GM23248 (cell line): ENCODE results near the gene TARS3. TPM values are rescaled to one million over a fixed set of nuclear protein-coding genes. Genes with fewer than 3 reads are reported as not detected.

Source experiments
- DNase-seq: peaks from one replicate; pipeline ENCODE4 v3.0.0-alpha.2; 2015
- H2AFZ ChIP-seq: fragments of 200-600 bp; sonication (generic); 2 replicates; pipeline ENCODE4 v1.6.1; 2016; ENCODE audit warnings: antibody characterized with exemption
- H3F3A ChIP-seq: fragments of 200-600 bp; sonication (generic); 2 replicates; pipeline ENCODE4 v1.6.1; 2016; ENCODE audit warnings: mild to moderate bottlenecking, antibody characterized with exemption, mixed run types; ENCODE audit not compliant: insufficient read depth
- H3K27ac ChIP-seq: fragments of 200-600 bp; sonication (generic); 2 replicates; pipeline ENCODE4 v1.5.1; 2016; ENCODE audit warnings: mild to moderate bottlenecking
- H3K27me3 ChIP-seq: fragments of 200-600 bp; sonication (generic); replicated peaks from 2 replicates; pipeline ENCODE4 v1.6.1; 2016; ENCODE audit warnings: mild to moderate bottlenecking; ENCODE audit not compliant: insufficient read depth
- H3K36me3 ChIP-seq: fragments of 200-600 bp; sonication (generic); 2 replicates; pipeline ENCODE4 v1.6.1; 2016; ENCODE audit warnings: low read depth, mild to moderate bottlenecking
- H3K4me1 ChIP-seq: fragments of 200-600 bp; sonication (generic); 2 replicates; pipeline ENCODE4 v1.6.1; 2016; ENCODE audit warnings: mild to moderate bottlenecking; ENCODE audit not compliant: insufficient read depth
- H3K4me2 ChIP-seq: fragments of 200-600 bp; sonication (generic); one replicate; pipeline ENCODE4 v1.6.1; 2016; ENCODE audit warnings: mild to moderate bottlenecking; ENCODE audit not compliant: unreplicated experiment
- H3K4me3 ChIP-seq: fragments of 200-600 bp; sonication (generic); 2 replicates; pipeline ENCODE4 v1.5.1; 2016; ENCODE audit warnings: mild to moderate bottlenecking
- H3K79me2 ChIP-seq: fragments of 200-600 bp; sonication (generic); 2 replicates; pipeline ENCODE4 v1.6.1; 2016; ENCODE audit warnings: mild to moderate bottlenecking; ENCODE audit not compliant: insufficient read depth
- H3K9ac ChIP-seq: fragments of 200-600 bp; sonication (generic); 2 replicates; pipeline ENCODE4 v1.6.1; 2016; ENCODE audit warnings: mild to moderate bottlenecking
- H3K9me2 ChIP-seq: fragments of 200-600 bp; sonication (generic); 2 replicates; pipeline ENCODE4 v1.6.1; 2016; ENCODE audit warnings: mixed run types, mild to moderate bottlenecking, moderate library complexity; ENCODE audit not compliant: insufficient read depth
- H3K9me3 ChIP-seq: fragments of 200-600 bp; sonication (generic); one replicate; pipeline ENCODE4 v1.6.1; 2017; ENCODE audit warnings: low read depth
- H4K20me1 ChIP-seq: fragments of 200-600 bp; sonication (generic); 2 replicates; pipeline ENCODE4 v1.6.0; 2016; ENCODE audit not compliant: insufficient read depth
- EZH2 ChIP-seq: fragments of 200-600 bp; sonication (generic); IDR thresholded peaks from 2 replicates; pipeline ENCODE4 v1.6.1; 2018; ENCODE audit warnings: antibody characterized with exemption, mild to moderate bottlenecking; ENCODE audit not compliant: insufficient read depth, poor library complexity, severe bottlenecking
- EZH2phosphoT487 ChIP-seq: fragments of 200-600 bp; sonication (generic); IDR thresholded peaks from 2 replicates; pipeline ENCODE4 v1.6.1; 2018; ENCODE audit warnings: antibody characterized with exemption, moderate library complexity, mild to moderate bottlenecking, low read depth; ENCODE audit not compliant: insufficient read depth
- WGBS, 2 experiments: methylation state at CpG; one replicate each; pipeline ENCODE4 v1.1.6; 2015 to 2017; ENCODE audit warnings: low lambda C conversion rate in 2 of 2, low coverage in 1 of 2; ENCODE audit errors: missing lambda C conversion rate in 2 of 2; 5-methylcytosine and 5-hydroxymethylcytosine counted together
- in situ Hi-C: fragments of 300-500 bp; cut with MboI; formaldehyde crosslinking; loops from 2 replicates; pipeline ENCODE4 v1.15.0; 2020
- polyA plus RNA-seq: library from polyadenylated mRNA; unstranded; fragments of >200 nt; fragmentation: Nextera tagmentation; extraction: Ambion mirVana; gene quantifications from 2 replicates; pipeline ENCODE4 v1.2.1, GENCODE V29; 2016
- total RNA-seq: library from RNA; depleted of rRNA; stranded (reverse); fragments of >200 nt; shearing (Covaris generic); gene quantifications from 2 replicates; pipeline ENCODE4 v1.2.3, GENCODE V29; 2014

Gene TARS3
- total and polyA plus RNA-seq, 2 experiments from 2014 or later, result 7.9 to 8.1 TPM

GRCh38 chr15:101697488-101697887 lies 26.8 kb downstream of the TARS3 start:
- H3K9me2 ChIP-seq, result no peaks in the 10 kb centered on the region
- no peaks in the 10 kb centered on the region for H4K20me1 ChIP-seq
- peaks cover 34% of the 10 kb centered on the region for H3K36me3 ChIP-seq
- H3K27ac ChIP-seq, result no peak overlapping the region
- TF ChIP-seq EZH2phosphoT487, result no peak
- TF ChIP-seq EZH2, result no peak
- H3K4me2 ChIP-seq, result no peak overlapping the region
- H3K9me3 ChIP-seq, result no peaks in the 10 kb centered on the region
- no peaks in the 10 kb centered on the region for H3K27me3 ChIP-seq
- H3K9ac ChIP-seq, result no peak overlapping the region
- in situ Hi-C loops, result no loop called here
- H2AFZ ChIP-seq, result no peak overlapping the region
- H3F3A ChIP-seq, result no peaks in the 10 kb centered on the region
- WGBS, 2 experiments, result 92 to 94% methylated on average over 7 of the region's 7 CpGs
- DNase-seq, result no peak
- H3K79me2 ChIP-seq, result no peaks in the 10 kb centered on the region
- H3K4me1 ChIP-seq, result no peaks in the 10 kb centered on the region
- H3K4me3 ChIP-seq, result no peak overlapping the region

- Histone ChIP-seq H3K27me3 (no peaks in the 10 kb centered on the region), H3K4me3 (no peak overlapping the region), H3K9me3 (no peaks in the 10 kb centered on the region), H2AFZ (no peak overlapping the region), H3K9ac (no peak overlapping the region), H3K9me2 (no peaks in the 10 kb centered on the region), H3K79me2 (no peaks in the 10 kb centered on the region), H3K4me2 (no peak overlapping the region), H3K36me3 (peaks cover 34% of the 10 kb centered on the region), H4K20me1 (no peaks in the 10 kb centered on the region), H3K4me1 (no peaks in the 10 kb centered on the region), H3K27ac (no peak overlapping the region), H3F3A (no peaks in the 10 kb centered on the region)
- WGBS, 2 experiments, result 97 to 100% methylated on average over 1 of the region's 1 CpG
- no peak for DNase-seq
- TF ChIP-seq EZH2phosphoT487, result no peak
- in situ Hi-C loops, result no loop called here
These were observed 27.4 kb downstream of the TARS3 start for GRCh38 chr15:101696829-101697228.

GRCh38 chr15:101694261-101694660 lies 30.0 kb downstream of the TARS3 start:
- 0 out of 2 replicates have a peak, but pooled peaks cover 6% of the 10 kb centered on the region for H3K9me2 ChIP-seq
- no peaks in the 10 kb centered on the region for H3K4me1 ChIP-seq
- WGBS, 2 experiments, result 91 to 92% methylated on average over 2 of the region's 2 CpGs
- no peak overlapping the region for H3K4me3 ChIP-seq
- no peak overlapping the region for H3K27ac ChIP-seq
- DNase-seq, result no peak
- no peaks in the 10 kb centered on the region for H4K20me1 ChIP-seq
- TF ChIP-seq EZH2phosphoT487 (no peak), EZH2 (no peak)
- no peak overlapping the region for H3K9ac ChIP-seq
- H3F3A ChIP-seq, result no peaks in the 10 kb centered on the region; the same call in 1 of the 2 replicates
- H2AFZ ChIP-seq, result no peak overlapping the region
- in situ Hi-C loops, result no loop called here
- H3K4me2 ChIP-seq, result no peak overlapping the region
- no peaks in the 10 kb centered on the region for H3K79me2 ChIP-seq
- H3K9me3 ChIP-seq, result no peaks in the 10 kb centered on the region
- H3K27me3 ChIP-seq, result no peaks in the 10 kb centered on the region
- peaks cover 10% of the 10 kb centered on the region for H3K36me3 ChIP-seq

- no peaks in the 10 kb centered on the region; the same call in 1 of the 2 replicates for H3K36me3 ChIP-seq
- in situ Hi-C loops, result no loop called here
- DNase-seq, result no peak
- H2AFZ ChIP-seq, result no peak overlapping the region
- no peak overlapping the region for H3K4me3 ChIP-seq
- H3K4me1 ChIP-seq, result no peaks in the 10 kb centered on the region
- no peak overlapping the region for H3K9ac ChIP-seq
- H3K27me3 ChIP-seq, result no peaks in the 10 kb centered on the region
- 0 out of 2 replicates have a peak, but pooled peaks cover 8% of the 10 kb centered on the region for H3K9me2 ChIP-seq
- H3K27ac ChIP-seq, result no peak overlapping the region
- H4K20me1 ChIP-seq, result no peaks in the 10 kb centered on the region
- no peaks in the 10 kb centered on the region for H3K9me3 ChIP-seq
- no peaks in the 10 kb centered on the region; the same call in 1 of the 2 replicates for H3F3A ChIP-seq
- no peaks in the 10 kb centered on the region for H3K79me2 ChIP-seq
- 98 to 99% methylated on average over 4 of the region's 4 CpGs for WGBS, 2 experiments
- TF ChIP-seq EZH2 (no peak), EZH2phosphoT487 (no peak)
- no peak overlapping the region for H3K4me2 ChIP-seq
These were observed 31.3 kb downstream of the TARS3 start for GRCh38 chr15:101692801-101693598.
